MM.1S (cell line): ENCODE measurements around the gene CER1.

Experiments used
- EZH2 ChIP-seq: fragments of 300-600 bp; sonication (generic); optimal IDR thresholded peaks from 2 replicates; pipeline ENCODE3; 2017; ENCODE audit warnings: low read depth, mild to moderate bottlenecking, antibody characterized with exemption, low read length, mixed read lengths
- EZH2phosphoT487 ChIP-seq: fragments of 300-600 bp; sonication (generic); IDR thresholded peaks from 2 replicates; pipeline ENCODE4 v1.6.1; 2018; ENCODE audit warnings: antibody characterized with exemption, low read length
- TF ChIP-seq, protein P1 (sequence below): fragments of 300-600 bp; sonication (generic); IDR thresholded peaks from 2 replicates; pipeline ENCODE4 v1.5.1; 2016; ENCODE audit warnings: antibody characterized with exemption, low read length, mixed read lengths

DNA sequence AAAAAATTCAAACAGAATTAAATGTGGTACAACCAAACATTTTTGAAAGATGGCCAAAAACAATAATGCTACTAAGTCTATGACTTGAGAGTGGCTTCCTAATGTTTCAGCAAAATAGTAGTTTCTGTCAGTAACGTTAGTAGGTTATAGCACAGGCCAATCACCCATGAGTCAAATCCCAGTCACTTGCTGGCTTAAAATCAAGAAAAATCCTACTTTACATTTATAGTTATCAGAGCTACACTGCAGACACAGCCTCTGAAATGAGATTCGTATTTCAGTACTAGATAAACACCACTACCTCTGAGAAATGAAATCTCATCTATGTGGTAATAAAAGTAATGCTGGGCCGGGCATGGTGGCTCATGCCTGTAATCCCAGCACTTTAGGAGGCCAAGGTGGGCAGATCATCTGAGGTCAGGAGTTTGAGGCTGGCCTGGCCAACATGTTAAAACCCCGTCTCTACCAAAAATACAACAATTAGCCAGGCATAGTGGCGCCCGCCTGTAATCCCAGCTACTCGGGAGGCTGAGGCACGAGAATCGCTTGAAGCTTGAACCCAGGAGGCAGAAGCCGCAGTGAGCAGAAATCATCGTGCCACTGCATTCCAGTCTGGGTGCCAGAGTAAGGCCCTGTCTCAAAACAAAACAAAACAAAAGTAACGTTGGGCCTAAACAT lies 35.4 kb downstream of the CER1 start:
- TF ChIP-seq, protein P1, sequence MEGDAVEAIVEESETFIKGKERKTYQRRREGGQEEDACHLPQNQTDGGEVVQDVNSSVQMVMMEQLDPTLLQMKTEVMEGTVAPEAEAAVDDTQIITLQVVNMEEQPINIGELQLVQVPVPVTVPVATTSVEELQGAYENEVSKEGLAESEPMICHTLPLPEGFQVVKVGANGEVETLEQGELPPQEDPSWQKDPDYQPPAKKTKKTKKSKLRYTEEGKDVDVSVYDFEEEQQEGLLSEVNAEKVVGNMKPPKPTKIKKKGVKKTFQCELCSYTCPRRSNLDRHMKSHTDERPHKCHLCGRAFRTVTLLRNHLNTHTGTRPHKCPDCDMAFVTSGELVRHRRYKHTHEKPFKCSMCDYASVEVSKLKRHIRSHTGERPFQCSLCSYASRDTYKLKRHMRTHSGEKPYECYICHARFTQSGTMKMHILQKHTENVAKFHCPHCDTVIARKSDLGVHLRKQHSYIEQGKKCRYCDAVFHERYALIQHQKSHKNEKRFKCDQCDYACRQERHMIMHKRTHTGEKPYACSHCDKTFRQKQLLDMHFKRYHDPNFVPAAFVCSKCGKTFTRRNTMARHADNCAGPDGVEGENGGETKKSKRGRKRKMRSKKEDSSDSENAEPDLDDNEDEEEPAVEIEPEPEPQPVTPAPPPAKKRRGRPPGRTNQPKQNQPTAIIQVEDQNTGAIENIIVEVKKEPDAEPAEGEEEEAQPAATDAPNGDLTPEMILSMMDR, result no peak
- TF ChIP-seq EZH2, result no peak
- TF ChIP-seq EZH2phosphoT487, result no peak
